Smooth muscle cell of the coronary artery (primary cell): Measurements from ENCODE around the gene HPN. TPM values are rescaled to one million over a fixed set of nuclear protein-coding genes. Genes with fewer than 3 reads are reported as not detected.

ENCODE experiments used
- total RNA-seq: library from RNA; depleted of rRNA; stranded (reverse); fragments of >200 nt; gene quantifications from 2 replicates; pipeline ENCODE4 v1.2.3, GENCODE V29; 2014; ENCODE audit warnings: low replicate concordance

The HPN gene
- total RNA-seq, result 0.12 TPM in 1 of 2 replicates, not detected in the other

DNA sequence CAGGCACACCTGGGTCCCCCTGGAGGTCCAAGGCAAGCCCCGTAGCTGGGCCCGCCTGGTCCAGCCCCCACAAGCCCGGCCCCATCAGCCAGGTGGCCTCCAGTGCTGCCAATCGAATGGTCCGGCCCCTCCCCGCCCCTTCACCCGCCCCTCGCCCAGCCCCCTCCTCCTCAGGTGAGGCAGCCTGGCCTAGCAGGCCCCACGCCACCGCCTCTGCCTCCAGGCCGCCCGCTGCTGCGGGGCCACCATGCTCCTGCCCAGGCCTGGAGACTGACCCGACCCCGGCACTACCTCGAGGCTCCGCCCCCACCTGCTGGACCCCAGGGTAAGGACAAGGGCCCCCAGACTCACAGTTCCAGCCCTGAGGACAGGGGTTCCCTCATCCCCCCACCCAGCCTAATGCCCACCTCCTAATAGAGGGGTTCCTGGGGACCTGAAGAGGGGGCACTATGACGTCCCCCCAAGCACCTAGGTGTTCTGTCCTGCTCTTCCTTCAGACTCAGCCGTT lies at the start of gene HPN:
Gene HPN (plus strand): TSS at position 174 of the 508 bp plus-strand sequence. CDS start 786 bp downstream, outside the sequence.

DNA sequence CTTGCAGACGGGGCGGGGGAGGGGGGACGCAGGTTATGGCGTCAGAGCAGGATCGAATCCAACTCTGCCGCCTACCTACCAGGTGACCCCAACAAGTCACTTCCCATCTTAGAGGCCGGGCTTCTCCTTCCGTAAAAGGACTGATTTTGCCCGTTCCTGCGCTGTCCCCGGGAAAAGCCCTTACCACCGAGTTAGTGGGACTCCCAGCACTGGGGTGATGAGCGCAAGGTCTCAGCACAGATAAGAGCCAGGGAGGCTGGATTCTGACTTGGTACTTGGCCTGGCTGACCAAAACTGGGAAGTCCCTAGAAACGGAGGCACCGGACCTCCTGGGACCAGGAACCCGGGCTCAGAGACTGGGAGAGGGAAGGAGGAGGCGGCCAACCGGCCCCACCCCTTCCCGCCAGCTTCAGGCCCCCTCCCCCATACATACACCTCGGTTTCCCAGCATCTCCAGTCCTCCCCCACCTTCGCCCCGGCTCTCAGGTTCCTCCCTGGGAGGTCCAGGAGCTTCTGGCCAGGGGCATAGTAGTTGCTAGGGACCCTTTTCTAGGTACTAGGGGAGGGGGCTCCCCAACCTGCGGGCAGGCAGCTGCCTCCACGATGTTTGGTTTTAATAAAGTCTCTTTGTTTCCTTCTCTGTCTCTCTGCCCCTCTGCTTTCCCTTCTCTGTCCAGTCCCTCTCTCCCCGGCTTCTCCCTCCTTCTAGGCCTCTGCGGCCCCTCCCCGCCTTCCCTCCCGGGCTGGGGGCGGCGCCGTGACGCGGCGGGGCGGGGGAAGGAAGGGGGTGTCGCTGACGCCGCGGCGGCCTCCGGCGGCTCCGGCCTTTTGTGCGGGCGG lies 41.8 kb upstream of the HPN start, which contains the start of gene GRAMD1A:
Gene GRAMD1A (plus strand): TSS at position 826 of the 840 bp plus-strand sequence. CDS start 156 bp downstream, outside the sequence.

DNA sequence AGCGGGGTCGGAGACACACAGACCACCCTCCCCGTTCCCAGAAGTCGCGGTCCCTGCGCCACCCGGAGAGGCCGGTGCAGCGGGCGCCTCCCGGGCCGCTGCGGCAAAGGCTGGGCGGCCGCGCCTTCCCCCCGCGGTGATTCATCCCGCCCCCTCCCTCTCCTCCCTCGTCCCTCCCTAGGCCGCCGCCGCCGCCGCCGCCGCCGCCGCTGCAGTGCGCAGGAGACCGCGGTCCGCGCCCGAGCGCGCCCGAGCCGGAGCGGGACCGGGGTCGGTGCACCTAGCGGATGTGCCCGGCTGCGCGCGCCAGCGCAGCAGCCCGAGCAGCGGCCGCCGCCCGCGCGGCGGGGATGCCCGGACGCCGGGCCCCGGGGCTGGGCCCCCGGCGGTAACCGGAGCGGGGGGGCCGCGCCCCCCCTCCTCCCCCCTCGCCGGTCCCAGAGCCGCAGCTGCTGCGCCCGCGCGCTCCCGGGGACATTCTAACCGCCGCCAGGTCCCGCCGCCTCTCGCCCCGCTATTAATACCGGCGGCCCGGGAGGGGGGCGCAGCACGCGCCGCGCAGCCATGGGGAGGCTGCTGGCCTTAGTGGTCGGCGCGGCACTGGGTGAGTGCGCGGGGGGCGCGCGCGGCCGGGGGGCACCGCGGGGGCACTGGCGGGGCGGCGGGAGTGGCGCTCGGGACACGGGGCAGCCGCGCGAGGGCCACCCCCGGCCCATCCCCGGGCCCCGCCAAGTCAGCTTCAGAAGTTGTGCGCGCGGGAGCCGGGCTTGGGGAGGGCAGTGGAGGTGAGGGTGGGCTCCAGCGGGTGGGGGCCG lies 11.1 kb upstream of the HPN start, which contains the start of gene SCN1B:
Gene SCN1B (plus strand): TSS at position 214 of the 815 bp plus-strand sequence. CDS start 351 bp downstream, at position 565.

DNA sequence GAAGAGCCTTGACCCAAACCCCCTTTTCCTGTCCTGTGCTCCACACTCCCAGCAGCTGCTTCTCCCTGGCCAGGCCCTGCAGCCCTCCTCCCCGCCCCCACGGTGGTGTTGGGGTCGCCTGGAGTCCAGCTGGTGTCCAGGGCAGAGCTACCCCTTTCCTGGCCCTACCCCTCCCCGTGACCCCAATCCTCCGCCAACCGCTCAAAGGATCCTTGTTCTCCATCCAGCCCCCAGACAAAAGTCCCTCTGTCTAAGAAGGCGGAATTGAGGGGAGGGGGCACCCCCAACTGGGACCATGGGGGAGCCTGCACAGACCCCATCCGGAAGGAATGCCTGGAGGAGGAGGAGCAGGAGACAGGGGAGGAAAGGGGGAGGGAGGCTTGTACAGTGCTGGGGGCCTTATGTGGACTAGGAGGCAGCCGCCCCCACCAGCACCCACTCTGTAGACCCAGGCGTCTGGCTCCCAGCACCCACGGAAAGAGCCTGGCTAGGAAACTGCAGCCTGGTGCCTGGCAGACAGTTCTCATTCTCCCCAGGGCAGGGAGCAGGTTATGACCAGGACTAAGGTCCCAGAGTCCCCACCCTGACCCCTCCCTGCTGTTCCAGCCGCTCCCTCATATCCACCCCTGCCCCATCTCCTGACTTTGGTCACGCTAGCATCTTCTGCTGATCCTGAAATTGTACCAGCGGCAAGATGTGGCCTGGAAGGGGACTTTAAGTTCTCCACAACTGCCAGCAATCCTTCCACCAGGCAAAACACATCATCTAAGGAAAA lies 73.8 kb downstream of the HPN start, which contains the start of gene FXYD3:
Gene FXYD3 (plus strand): TSS at position 647 of the 775 bp plus-strand sequence. CDS start 3,554 bp downstream, outside the sequence.

Other genes with a start within 250 kb of the HPN start
- 2.6 and 2.8 TPM in 2 replicates for gene ZNF30, start 114.8 kb upstream of the HPN start, total RNA-seq
- 4.8 TPM in 2 replicates for gene ZNF792, start 77.5 kb upstream of the HPN start, total RNA-seq
- 14.0 and 25.2 TPM in 2 replicates for gene GRAMD1A, start 41.4 kb upstream of the HPN start, total RNA-seq
- 3.8 and 24.2 TPM in 2 replicates for gene SCN1B, start 11.3 kb upstream of the HPN start, total RNA-seq
- gene FXYD3, start 74.1 kb downstream of the HPN start, total RNA-seq, result not detected in 2 replicates
- 0.15 and 2.1 TPM in 2 replicates for gene LGI4, start 93.3 kb downstream of the HPN start, total RNA-seq
- 0.23 and 8.0 TPM in 2 replicates for gene FXYD1, start 97.1 kb downstream of the HPN start, total RNA-seq
- not detected in 2 replicates for gene FXYD7, start 101.5 kb downstream of the HPN start, total RNA-seq
- gene FXYD5, start 113.0 kb downstream of the HPN start, total RNA-seq, result 13.3 and 18.9 TPM in 2 replicates
- not detected in 2 replicates for gene FAM187B, start 187.0 kb downstream of the HPN start, total RNA-seq
- gene LSR, start 207.3 kb downstream of the HPN start, total RNA-seq, result 0.45 TPM in 1 of 2 replicates, not detected in the other
- gene USF2, start 227.2 kb downstream of the HPN start, total RNA-seq, result 44.9 and 91.6 TPM in 2 replicates
- gene HAMP, start 240.8 kb downstream of the HPN start, total RNA-seq, result 0.08 TPM in 1 of 2 replicates, not detected in the other